ENCODE data around the gene ANKMY1. TPM values are rescaled to one million over a fixed set of nuclear protein-coding genes. Genes with fewer than 3 reads are reported as not detected.

The ANKMY1 gene
- total RNA-seq, 1 donor from 2014 or later: 13.0 TPM

GRCh38 chr2:240555541-240556250 is 2.1 kb downstream of the ANKMY1 start:
- no peak for DNase-seq (ENCODE audit: low read depth, low spot score)
- Mint-ChIP-seq H3K4me3 (no peak overlapping the region), H3K36me3 (ENCODE audit: low read depth) (peaks cover 18% of the 10 kb centered on the region), H3K27me3 (ENCODE audit: low read depth) (no peaks in the 10 kb centered on the region), H3K4me1 (peaks cover 22% of the 10 kb centered on the region), H3K9me3 (peaks cover 7% of the 10 kb centered on the region), H3K27ac (ENCODE audit: unreplicated experiment) (no peak overlapping the region)
- TF ChIP-seq, protein P1, sequence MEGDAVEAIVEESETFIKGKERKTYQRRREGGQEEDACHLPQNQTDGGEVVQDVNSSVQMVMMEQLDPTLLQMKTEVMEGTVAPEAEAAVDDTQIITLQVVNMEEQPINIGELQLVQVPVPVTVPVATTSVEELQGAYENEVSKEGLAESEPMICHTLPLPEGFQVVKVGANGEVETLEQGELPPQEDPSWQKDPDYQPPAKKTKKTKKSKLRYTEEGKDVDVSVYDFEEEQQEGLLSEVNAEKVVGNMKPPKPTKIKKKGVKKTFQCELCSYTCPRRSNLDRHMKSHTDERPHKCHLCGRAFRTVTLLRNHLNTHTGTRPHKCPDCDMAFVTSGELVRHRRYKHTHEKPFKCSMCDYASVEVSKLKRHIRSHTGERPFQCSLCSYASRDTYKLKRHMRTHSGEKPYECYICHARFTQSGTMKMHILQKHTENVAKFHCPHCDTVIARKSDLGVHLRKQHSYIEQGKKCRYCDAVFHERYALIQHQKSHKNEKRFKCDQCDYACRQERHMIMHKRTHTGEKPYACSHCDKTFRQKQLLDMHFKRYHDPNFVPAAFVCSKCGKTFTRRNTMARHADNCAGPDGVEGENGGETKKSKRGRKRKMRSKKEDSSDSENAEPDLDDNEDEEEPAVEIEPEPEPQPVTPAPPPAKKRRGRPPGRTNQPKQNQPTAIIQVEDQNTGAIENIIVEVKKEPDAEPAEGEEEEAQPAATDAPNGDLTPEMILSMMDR (conservative IDR thresholded peaks at IDR 0.05): no peak

GRCh38 chr2:240554767-240555493 is 2.9 kb downstream of the ANKMY1 start:
- DNase-seq (ENCODE audit: low read depth, low spot score): no peak
- TF ChIP-seq, protein P1 (conservative IDR thresholded peaks at IDR 0.05): no peak
- H3K27ac Mint-ChIP-seq (ENCODE audit: unreplicated experiment): no peak overlapping the region
- H3K4me3 Mint-ChIP-seq: no peak overlapping the region
- no peaks in the 10 kb centered on the region for H3K27me3 Mint-ChIP-seq (ENCODE audit: low read depth)
- peaks cover 21% of the 10 kb centered on the region for H3K36me3 Mint-ChIP-seq (ENCODE audit: low read depth)
- peaks cover 20% of the 10 kb centered on the region for H3K4me1 Mint-ChIP-seq
- H3K9me3 Mint-ChIP-seq: peaks cover 8% of the 10 kb centered on the region

- peaks cover 8% of the 10 kb centered on the region for H3K9me3 Mint-ChIP-seq
Measured at GRCh38 chr2:240553956-240554480, 3.8 kb downstream of the ANKMY1 start.

GRCh38 chr2:240551811-240552210 is 6.0 kb downstream of the ANKMY1 start:
- TF ChIP-seq, protein P1 (conservative IDR thresholded peaks at IDR 0.05): no peak
- peaks cover 25% of the 10 kb centered on the region for H3K36me3 Mint-ChIP-seq (ENCODE audit: low read depth)
- DNase-seq (ENCODE audit: low read depth, low spot score): no peak
- no peaks in the 10 kb centered on the region for H3K27me3 Mint-ChIP-seq (ENCODE audit: low read depth)
- no peaks in the 10 kb centered on the region for H3K4me1 Mint-ChIP-seq
- no peak overlapping the region for H3K4me3 Mint-ChIP-seq
- no peak overlapping the region for H3K27ac Mint-ChIP-seq (ENCODE audit: unreplicated experiment)
- peaks cover 8% of the 10 kb centered on the region for H3K9me3 Mint-ChIP-seq

More at GRCh38 chr2:240553956-240554480, 3.8 kb downstream of the ANKMY1 start:
- H3K27me3 Mint-ChIP-seq (ENCODE audit: low read depth): no peaks in the 10 kb centered on the region
- H3K27ac Mint-ChIP-seq (ENCODE audit: unreplicated experiment): no peak overlapping the region
- DNase-seq (ENCODE audit: low read depth, low spot score): no peak
- peaks cover 22% of the 10 kb centered on the region for H3K36me3 Mint-ChIP-seq (ENCODE audit: low read depth)
- TF ChIP-seq, protein P1 (conservative IDR thresholded peaks at IDR 0.05): no peak
- no peak overlapping the region for H3K4me3 Mint-ChIP-seq
- peaks cover 10% of the 10 kb centered on the region for H3K4me1 Mint-ChIP-seq

DNA sequence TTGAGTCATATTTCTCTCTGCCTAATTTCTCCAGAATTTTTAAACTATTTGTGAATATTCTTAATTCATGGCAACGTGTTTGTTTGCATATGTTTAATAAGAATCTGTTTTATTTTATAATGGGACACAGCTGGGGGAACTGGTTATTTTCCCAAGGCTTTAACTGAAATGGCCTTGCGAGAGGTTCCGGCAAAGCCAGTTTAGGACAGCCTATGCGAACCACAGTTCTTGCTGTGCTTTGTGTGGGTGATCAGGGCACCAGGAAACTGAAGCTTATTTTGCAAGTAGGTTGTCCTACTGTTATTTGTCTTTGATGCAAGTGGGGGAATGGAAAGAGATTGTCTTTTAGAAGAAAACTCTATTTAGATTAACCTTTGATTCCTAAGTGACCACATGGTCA is 6.5 kb downstream of the ANKMY1 start:
- Mint-ChIP-seq H3K9me3 (peaks cover 8% of the 10 kb centered on the region), H3K27ac (ENCODE audit: unreplicated experiment) (no peak overlapping the region), H3K36me3 (ENCODE audit: low read depth) (peaks cover 25% of the 10 kb centered on the region), H3K4me3 (no peak overlapping the region), H3K4me1 (no peaks in the 10 kb centered on the region), H3K27me3 (ENCODE audit: low read depth) (no peaks in the 10 kb centered on the region)
- DNase-seq (ENCODE audit: low read depth, low spot score): no peak
- TF ChIP-seq, protein P1 (conservative IDR thresholded peaks at IDR 0.05): no peak

All from neural crest cell (in vitro differentiated cells).